GM21737 (cell line): ENCODE measurements around the gene POR.
A peak's percentile ranks its signal among the peaks of the same experiment; 100 is the strongest.
"Not testable (repeated sequence)": the region's sequence is repeated elsewhere in the genome, so short reads cannot be mapped to it uniquely, and the experiment has no call there.

ENCODE experiments used
- ATAC-seq: cut with Tn5 transposase; IDR thresholded peaks from one replicate; pipeline ENCODE4 v1.9.1; 2021; ENCODE audit warnings: mild to moderate bottlenecking, moderate library complexity; ENCODE audit not compliant: unreplicated experiment

POR gene

DNA sequence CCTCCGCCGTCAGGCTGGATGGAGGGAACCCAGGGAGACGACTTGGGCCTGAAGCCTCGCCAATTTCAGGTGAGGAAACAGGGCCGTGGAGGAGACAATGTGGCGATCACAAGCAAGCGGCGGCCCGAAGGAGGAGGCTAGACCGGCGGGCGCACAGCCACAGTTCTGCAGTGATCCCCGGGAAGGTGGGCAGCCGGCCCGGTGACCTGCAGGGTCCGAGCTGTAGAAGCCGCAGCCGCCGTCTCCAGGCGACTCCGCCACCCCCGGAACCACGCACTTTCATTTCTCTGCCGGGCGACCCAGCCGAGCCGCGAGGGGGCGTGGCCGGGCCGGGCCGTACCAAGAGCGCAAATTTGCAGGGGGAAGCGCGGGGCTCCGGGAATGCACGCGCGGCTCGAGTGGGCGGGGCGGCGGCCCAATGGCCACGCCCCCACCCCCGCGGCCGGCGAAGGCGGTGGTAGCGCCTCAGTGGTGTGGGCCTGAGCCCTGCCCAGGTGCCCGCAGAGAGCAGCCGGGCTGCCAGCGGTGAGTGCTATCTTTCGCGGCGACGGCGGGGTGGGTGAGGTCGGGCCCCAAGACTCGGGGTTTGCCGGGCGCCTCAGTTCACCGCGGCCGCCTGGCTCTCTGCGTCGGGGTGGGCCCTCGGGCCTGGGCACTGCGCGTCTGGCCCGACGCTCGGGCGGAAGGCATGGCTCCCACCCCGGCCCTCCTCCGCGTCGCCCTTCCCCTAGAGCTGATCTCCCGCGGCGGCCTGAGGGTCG, at the start of gene POR:
POR (plus strand) TSS at position 501 of the 761 bp plus-strand sequence. CDS start 38,847 bp downstream, outside the sequence.
- ATAC-seq, result peak; percentile 96

GRCh38 chr7:75866114-75866488, 48.9 kb upstream of the POR start:
- ATAC-seq, result no peak

- ATAC-seq, result no peak
Observed at GRCh38 chr7:75866489-75867389, 48.2 kb upstream of the POR start.

- ATAC-seq, result no peak
Observed at GRCh38 chr7:75867390-75867717, 47.6 kb upstream of the POR start.

- no peak for ATAC-seq
Observed at GRCh38 chr7:75868153-75868552, 46.8 kb upstream of the POR start.

DNA sequence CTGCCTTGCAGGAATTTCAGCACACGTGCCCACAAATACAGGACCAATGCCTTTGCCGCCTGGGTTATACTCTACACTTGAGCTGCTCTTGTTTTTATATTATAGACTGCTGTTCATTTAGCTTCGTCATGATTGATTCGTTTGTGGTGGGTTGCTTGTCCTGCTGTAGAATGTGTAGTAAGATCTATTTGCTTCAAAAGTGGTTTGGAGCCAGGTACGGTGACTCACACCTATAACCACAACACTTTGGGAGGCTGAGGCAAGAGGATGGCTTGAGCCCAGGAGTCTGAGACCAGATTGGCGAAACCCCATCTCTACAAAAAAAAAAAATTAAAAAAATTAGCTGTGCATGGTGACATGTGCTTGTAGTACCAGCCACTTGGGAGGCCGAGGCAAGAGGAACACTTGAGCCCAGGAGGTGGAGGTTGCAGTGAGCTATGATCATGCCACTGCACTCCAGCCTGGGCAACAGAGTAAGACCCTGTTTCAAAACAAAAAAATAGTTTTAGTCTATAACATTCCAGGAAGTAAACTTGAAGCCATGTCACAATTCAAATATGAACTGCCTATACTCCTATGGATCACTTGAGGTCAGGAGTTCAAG, 45.1 kb upstream of the POR start:
- no peak for ATAC-seq

GRCh38 chr7:75870557-75871161, 44.3 kb upstream of the POR start:
- no peak for ATAC-seq

DNA sequence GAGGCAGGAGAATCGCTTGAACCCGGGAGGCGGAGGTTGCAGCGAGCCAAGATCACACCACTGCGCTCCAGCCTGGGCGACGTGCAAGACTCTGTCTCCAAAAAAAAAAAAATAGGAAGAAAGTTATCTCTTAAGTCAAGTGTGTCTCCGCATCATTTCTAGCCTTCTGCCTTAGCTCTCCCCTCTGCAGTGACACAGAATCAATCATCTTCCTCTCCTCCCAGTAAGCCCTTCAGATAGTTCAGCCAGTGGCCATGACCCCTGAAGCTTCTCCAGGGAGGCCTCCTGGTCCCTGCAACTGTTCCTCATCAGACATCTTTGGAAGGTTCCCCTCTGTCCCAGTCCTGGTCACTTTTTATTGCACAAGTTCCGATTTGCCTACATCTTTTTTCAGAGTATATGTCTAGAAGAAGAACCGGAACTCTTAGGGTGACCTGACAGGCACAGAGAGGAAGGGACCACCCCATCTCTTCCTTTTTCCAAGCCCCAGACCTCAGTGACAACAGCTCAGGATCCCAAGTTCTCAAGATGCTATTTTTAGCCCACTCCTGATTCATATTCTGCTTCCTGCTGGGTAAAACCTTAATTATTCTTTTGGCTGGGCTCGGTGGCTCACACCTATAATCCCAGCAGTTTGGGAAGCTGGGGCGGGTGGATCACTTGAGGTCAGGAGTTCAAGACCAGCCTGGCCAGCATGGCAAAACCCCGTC, 42.7 kb upstream of the POR start:
- ATAC-seq, result no peak

GRCh38 chr7:75874180-75874579, 40.8 kb upstream of the POR start:
- not testable (repeated sequence) for ATAC-seq

- ATAC-seq, result no peak
Observed at GRCh38 chr7:75875113-75876080, 39.6 kb upstream of the POR start.

GRCh38 chr7:75876126-75876881, 38.7 kb upstream of the POR start:
- ATAC-seq, result no peak

- ATAC-seq, result peak; percentile 23
Observed at GRCh38 chr7:75878312-75878768, 36.6 kb upstream of the POR start.

- ATAC-seq, result peak; percentile 88
Observed at GRCh38 chr7:75878769-75879611, 36.0 kb upstream of the POR start, which contains the start of gene RHBDD2. Gene RHBDD2 (plus strand): TSS chr7:75879034. CDS start chr7:75879083, 49 bp downstream.

DNA sequence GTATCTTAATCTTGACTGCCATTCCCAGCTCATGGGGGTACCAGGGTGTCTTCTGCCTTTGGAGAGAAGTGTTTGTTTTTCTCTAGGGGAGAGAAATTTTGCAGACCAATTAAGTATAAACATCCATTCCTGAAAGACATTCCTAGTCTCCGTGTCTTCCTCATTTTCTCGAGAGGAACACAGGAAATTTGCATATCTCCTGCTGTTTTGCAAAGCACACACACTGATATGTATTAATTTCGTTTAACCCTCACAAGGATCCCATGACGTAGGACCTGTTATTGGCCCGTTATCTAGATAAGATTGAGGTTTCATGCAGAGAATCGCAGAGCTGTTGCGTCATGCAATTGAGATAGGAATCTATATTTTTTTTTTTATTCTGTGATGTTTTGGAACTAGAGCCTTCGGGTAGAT, 35.2 kb upstream of the POR start:
- ATAC-seq, result no peak

DNA sequence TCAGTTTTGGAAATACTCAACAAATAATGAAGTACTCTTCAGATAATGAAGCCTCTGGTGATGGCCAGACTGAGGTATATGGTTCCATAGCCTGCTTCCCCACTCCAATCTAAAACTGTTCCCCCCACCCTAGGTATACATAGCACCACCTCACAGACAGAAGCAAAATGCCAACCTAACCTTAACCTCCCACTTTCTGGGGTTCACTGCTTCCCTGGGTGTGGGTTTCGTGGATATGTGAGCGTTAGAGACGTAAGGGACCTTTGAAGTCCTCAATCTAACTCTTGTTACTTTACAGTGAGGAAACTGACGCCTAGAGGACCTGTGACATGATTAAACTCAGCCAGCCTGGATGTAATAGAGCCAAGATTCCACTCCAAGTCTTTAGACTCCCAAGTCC, 34.7 kb upstream of the POR start:
- ATAC-seq, result no peak

GRCh38 chr7:75881436-75882095, 33.4 kb upstream of the POR start:
- no peak for ATAC-seq

- ATAC-seq, result not testable (repeated sequence)
Observed at GRCh38 chr7:75883265-75883824, 31.6 kb upstream of the POR start.
